ENCODE measurements around the gene G2E3. TPM values are rescaled to one million over a fixed set of nuclear protein-coding genes. Genes with fewer than 3 reads are reported as not detected.
"Not testable (repeated sequence)": the region's sequence is repeated elsewhere in the genome, so short reads cannot be mapped to it uniquely, and the experiment has no call there.

Gene G2E3
- total and polyA plus RNA-seq, 8 donors = 16.8 to 39.4 (median 32.4) TPM

DNA sequence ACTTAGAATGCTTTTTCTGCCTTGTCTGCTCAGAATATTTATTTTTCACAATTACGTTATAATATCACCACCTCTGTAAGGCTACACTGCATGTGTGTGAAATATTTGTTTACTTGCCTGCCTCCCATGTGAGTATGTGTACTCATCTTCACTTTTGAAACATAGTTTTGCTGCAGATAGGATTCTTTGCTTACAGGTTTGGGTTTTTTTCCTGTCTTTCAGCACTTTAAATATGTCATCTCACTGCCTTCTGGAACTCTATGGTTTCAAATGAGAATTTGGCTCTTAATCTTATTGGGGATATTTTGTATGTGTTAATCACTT is 10.9 kb downstream of the G2E3 start:
- no peaks in the 10 kb centered on the region for H3K4me1 ChIP-seq
- H3K9me3 ChIP-seq = no peaks in the 10 kb centered on the region
- H3K4me3 ChIP-seq = no peak overlapping the region
- intact Hi-C loops (cut with DNase I) = no loop called here
- DNase-seq (no peak), ATAC-seq (no peak)
- H3K36me3 ChIP-seq = no peaks in the 10 kb centered on the region
- H3K27me3 ChIP-seq = no peaks in the 10 kb centered on the region
- TF ChIP-seq, protein P1, sequence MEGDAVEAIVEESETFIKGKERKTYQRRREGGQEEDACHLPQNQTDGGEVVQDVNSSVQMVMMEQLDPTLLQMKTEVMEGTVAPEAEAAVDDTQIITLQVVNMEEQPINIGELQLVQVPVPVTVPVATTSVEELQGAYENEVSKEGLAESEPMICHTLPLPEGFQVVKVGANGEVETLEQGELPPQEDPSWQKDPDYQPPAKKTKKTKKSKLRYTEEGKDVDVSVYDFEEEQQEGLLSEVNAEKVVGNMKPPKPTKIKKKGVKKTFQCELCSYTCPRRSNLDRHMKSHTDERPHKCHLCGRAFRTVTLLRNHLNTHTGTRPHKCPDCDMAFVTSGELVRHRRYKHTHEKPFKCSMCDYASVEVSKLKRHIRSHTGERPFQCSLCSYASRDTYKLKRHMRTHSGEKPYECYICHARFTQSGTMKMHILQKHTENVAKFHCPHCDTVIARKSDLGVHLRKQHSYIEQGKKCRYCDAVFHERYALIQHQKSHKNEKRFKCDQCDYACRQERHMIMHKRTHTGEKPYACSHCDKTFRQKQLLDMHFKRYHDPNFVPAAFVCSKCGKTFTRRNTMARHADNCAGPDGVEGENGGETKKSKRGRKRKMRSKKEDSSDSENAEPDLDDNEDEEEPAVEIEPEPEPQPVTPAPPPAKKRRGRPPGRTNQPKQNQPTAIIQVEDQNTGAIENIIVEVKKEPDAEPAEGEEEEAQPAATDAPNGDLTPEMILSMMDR (IDR thresholded peaks at IDR 0.05) = no peak
- no peak overlapping the region for H3K27ac ChIP-seq

DNA sequence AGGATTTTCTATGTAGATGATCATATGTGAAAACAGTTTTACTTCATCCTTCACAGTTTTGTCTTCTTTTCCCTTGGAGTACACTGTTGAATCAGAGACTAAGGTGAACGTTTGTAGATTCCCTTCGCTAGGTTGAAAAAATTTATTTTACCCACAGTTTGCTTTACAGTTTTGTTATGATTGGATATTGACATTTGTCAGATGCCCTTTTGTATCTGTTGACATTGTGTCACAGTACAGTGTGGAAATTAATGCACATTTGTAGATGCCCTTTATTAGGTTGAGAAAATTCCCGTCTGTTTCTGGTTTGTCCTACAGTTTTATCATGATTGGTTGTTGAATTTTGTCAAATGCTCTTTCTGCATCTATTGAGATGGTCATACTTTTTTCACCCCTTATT is 13.3 kb downstream of the G2E3 start:
- no peaks in the 10 kb centered on the region for H3K36me3 ChIP-seq
- no peak overlapping the region for H3K27ac ChIP-seq
- no peaks in the 10 kb centered on the region for H3K27me3 ChIP-seq
- TF ChIP-seq, protein P1 (IDR thresholded peaks at IDR 0.05) = no peak
- ATAC-seq = no peak
- H3K4me3 ChIP-seq = no peak overlapping the region
- no peaks in the 10 kb centered on the region for H3K9me3 ChIP-seq
- no peak for DNase-seq
- H3K4me1 ChIP-seq = no peaks in the 10 kb centered on the region
- intact Hi-C loops (cut with DNase I) = no loop called here

DNA sequence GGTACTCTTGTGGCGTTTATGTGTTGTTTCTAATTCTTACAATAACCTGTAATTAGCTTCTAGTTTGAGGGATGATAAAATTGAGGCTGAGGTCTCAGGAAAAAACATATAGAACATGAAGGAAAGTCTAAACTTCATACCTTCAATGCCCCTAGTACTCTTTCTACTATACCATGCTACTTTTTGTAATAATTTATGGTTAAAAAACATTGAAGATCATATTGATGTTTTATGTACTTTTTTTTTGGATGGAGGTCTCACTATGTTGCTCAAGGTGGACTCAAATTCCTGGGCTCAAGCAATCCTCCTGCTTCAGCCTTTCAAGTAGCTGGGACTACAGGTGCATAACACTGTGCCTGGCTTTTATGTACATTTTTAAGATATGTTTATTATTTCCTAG is 13.8 kb downstream of the G2E3 start:
- H3K9me3 ChIP-seq = no peaks in the 10 kb centered on the region
- DNase-seq = no peak
- H3K27ac ChIP-seq = no peak overlapping the region
- H3K27me3 ChIP-seq = no peaks in the 10 kb centered on the region
- no peak overlapping the region for H3K4me3 ChIP-seq
- H3K4me1 ChIP-seq = no peaks in the 10 kb centered on the region
- ATAC-seq = no peak
- TF ChIP-seq, protein P1 (IDR thresholded peaks at IDR 0.05) = no peak
- H3K36me3 ChIP-seq = no peaks in the 10 kb centered on the region
- intact Hi-C loops (cut with DNase I) = no loop called here

DNA sequence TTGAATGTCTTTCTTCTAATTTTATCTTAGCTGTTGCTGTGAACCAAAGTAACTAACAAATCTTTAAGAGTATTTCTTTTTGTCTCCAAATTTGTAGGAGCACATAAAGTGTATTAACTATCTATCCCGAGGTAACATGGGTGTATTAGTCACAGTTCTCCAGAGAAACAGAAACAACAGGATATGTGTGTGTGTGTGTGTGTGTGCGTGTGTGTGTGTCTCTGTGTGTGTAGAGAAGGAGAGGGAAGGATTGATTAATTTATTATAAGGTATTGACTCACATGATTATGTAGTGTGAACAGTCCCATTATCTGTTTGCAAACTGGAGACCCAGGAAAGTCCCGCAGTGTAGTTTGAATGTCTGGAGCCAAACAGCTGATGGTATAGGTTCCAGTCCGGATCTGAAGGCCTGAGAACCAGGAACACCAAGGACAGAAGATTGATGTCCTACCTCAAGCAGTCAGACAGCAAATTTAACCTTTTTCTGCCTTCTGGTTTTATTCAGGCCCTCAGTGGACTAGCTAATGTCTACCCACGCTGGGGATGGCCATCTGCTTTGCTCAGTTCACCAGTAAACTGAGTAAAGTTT is 14.4 kb downstream of the G2E3 start:
- TF ChIP-seq, protein P1 (IDR thresholded peaks at IDR 0.05) = no peak
- Histone ChIP-seq H3K27me3 (no peaks in the 10 kb centered on the region), H3K36me3 (no peaks in the 10 kb centered on the region), H3K4me1 (no peaks in the 10 kb centered on the region), H3K27ac (no peak overlapping the region), H3K9me3 (no peaks in the 10 kb centered on the region), H3K4me3 (no peak overlapping the region)
- intact Hi-C loops (cut with DNase I) = no loop called here
- DNase-seq (no peak), ATAC-seq (no peak)

DNA sequence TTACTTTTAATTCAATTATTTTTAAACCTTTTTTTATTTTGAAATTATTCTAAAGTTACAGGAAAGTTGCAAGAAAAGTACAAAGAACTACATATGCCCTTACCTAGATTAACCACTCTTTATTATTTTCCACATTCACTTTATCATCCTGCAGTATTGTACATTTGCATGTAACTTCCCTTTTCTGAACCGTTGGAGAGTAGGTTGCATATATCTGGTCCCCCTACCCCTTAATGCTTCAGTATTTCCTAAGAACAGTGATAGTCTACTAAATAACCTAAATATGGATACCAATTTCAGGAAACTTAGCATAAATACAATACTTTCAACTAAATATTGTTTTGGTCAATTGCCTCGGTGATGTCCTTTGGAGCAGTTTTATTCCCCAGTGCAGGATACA is 15.0 kb downstream of the G2E3 start:
- DNase-seq = no peak
- Histone ChIP-seq H3K4me3 (no peak overlapping the region), H3K27ac (no peak overlapping the region), H3K4me1 (no peaks in the 10 kb centered on the region), H3K36me3 (no peaks in the 10 kb centered on the region), H3K27me3 (no peaks in the 10 kb centered on the region), H3K9me3 (no peaks in the 10 kb centered on the region)
- intact Hi-C loops (cut with DNase I) = no loop called here
- TF ChIP-seq, protein P1 (IDR thresholded peaks at IDR 0.05) = no peak
- ATAC-seq = no peak

DNA sequence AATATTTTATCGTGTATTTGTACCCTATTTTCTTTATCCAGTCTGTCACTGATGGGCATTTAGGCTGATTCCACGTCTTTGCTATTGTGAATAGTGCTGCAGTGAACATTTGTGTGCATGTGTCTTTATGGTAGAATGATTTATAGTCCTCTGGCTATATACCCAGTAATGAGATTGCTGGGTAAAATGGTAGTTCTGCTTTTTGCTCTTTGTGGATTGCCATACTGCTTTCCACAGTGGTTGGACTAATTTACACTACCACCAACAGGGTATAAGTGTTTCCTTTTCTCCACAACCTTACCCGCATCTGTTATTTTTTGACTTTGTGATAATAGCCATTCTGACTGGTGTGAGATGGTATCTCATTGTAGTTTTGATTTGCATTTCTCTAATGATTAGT is 15.8 kb downstream of the G2E3 start:
- H3K9me3 ChIP-seq; DNase-seq; intact Hi-C loops (cut with DNase I); H3K27me3 ChIP-seq; H3K36me3 ChIP-seq; ATAC-seq; H3K4me3 ChIP-seq; H3K27ac ChIP-seq; H3K4me1 ChIP-seq: not testable (repeated sequence)

DNA sequence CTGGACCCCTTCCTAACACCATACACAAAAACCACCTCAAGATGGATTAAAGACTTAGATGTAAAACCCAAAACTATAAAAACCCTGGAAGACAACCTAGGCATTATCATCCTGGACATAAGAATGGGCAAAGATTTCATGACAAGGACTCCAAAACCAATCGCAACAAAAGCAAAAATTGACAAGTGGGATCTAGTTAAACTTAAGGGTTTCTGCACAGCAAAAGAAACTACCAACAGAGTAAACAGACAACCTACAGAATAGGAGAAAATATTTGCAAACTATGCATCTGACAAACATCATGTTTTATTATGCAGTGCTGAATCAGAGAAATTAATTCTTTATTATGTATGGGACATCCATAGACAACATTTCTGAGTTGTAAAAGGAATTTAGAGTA is 17.4 kb downstream of the G2E3 start:
- intact Hi-C loops (cut with DNase I); H3K27ac ChIP-seq; H3K27me3 ChIP-seq; H3K36me3 ChIP-seq; ATAC-seq; H3K4me3 ChIP-seq; H3K4me1 ChIP-seq; H3K9me3 ChIP-seq; DNase-seq: not testable (repeated sequence)
